SK-N-SH treated with all-trans-retinoic acid at 6 μM for 48 hours (cell line): Measurements from ENCODE around the gene CLSTN2.

Source experiments
- ATAC-seq: fragments of 200-7000 bp; cut with Tn5 transposase; 3 replicates; pipeline ENCODE4 v1.9.1; 2020; ENCODE audit warnings: mild to moderate bottlenecking, moderate library complexity
- ARNTL ChIP-seq: fragments of 450-650 bp; formaldehyde crosslinking; IDR thresholded peaks from 2 replicates; pipeline ENCODE4 v1.5.0; 2020; ENCODE audit warnings: low read depth, mild to moderate bottlenecking, moderate library complexity, borderline replicate concordance
- BACH2 ChIP-seq: fragments of 250-450 bp; sonication (Bioruptor Pico); IDR thresholded peaks from 2 replicates; pipeline ENCODE4 v1.9.0; 2021; ENCODE audit warnings: mild to moderate bottlenecking, borderline replicate concordance
- CREB5 ChIP-seq: fragments of 250-450 bp; sonication (Bioruptor Pico); IDR thresholded peaks from 2 replicates; pipeline ENCODE4 v1.5.1; 2020; ENCODE audit warnings: low read depth, mild to moderate bottlenecking, moderate library complexity
- CSDC2 ChIP-seq: fragments of 250-450 bp; sonication (Bioruptor Pico); IDR thresholded peaks from 2 replicates; pipeline ENCODE4 v1.5.0; 2020; ENCODE audit warnings: mild to moderate bottlenecking, moderate library complexity
- ESRRG ChIP-seq: fragments of 250-450 bp; sonication (Bioruptor Pico); IDR thresholded peaks from 2 replicates; pipeline ENCODE4 v1.6.1; 2021; ENCODE audit warnings: mild to moderate bottlenecking
- GLIS3 ChIP-seq: fragments of 250-450 bp; sonication (Bioruptor Pico); IDR thresholded peaks from 2 replicates; pipeline ENCODE4 v1.5.0; 2020; ENCODE audit warnings: mild to moderate bottlenecking, moderate library complexity
- ISL1 ChIP-seq: fragments of 250-450 bp; sonication (Bioruptor Pico); IDR thresholded peaks from 2 replicates; pipeline ENCODE4 v2.1.2; 2022; ENCODE audit warnings: mild to moderate bottlenecking, moderate library complexity
- OSR1 ChIP-seq: fragments of 250-450 bp; sonication (Bioruptor Pico); IDR thresholded peaks from 2 replicates; pipeline ENCODE4 v1.8.0; 2022; ENCODE audit warnings: moderate library complexity, mild to moderate bottlenecking, inconsistent platforms
- PPARA ChIP-seq: fragments of 250-450 bp; sonication (Bioruptor Pico); IDR thresholded peaks from 2 replicates; pipeline ENCODE4 v1.5.0; 2020; ENCODE audit warnings: mild to moderate bottlenecking, borderline replicate concordance
- RARB ChIP-seq: fragments of 250-450 bp; sonication (Bioruptor Pico); IDR thresholded peaks from 2 replicates; pipeline ENCODE4 v1.8.0; 2021; ENCODE audit warnings: mild to moderate bottlenecking, moderate library complexity
- SNAI2 ChIP-seq: fragments of 250-450 bp; sonication (Bioruptor Pico); IDR thresholded peaks from 2 replicates; pipeline ENCODE4 v1.5.0; 2020; ENCODE audit warnings: mild to moderate bottlenecking, moderate library complexity
- TCF4 ChIP-seq: fragments of 250-450 bp; sonication (Bioruptor Pico); IDR thresholded peaks from 2 replicates; pipeline ENCODE4 v1.8.0; 2021; ENCODE audit warnings: mild to moderate bottlenecking, moderate library complexity, borderline replicate concordance
- TOX ChIP-seq: fragments of 250-450 bp; sonication (Bioruptor Pico); IDR thresholded peaks from 2 replicates; pipeline ENCODE4 v1.8.0; 2021; ENCODE audit warnings: mild to moderate bottlenecking, moderate library complexity, borderline replicate concordance
- TSHZ2 ChIP-seq: fragments of 250-450 bp; sonication (Bioruptor Pico); IDR thresholded peaks from 2 replicates; pipeline ENCODE4 v1.5.0; 2020; ENCODE audit warnings: mild to moderate bottlenecking, moderate library complexity
- ZFP3 ChIP-seq: fragments of 250-450 bp; sonication (Bioruptor Pico); IDR thresholded peaks from 2 replicates; pipeline ENCODE4 v1.5.0; 2020; ENCODE audit warnings: mild to moderate bottlenecking, moderate library complexity
- ZFP30 ChIP-seq: fragments of 450-650 bp; formaldehyde crosslinking; IDR thresholded peaks from 2 replicates; pipeline ENCODE4 v1.5.0; 2022; ENCODE audit warnings: mild to moderate bottlenecking, moderate library complexity
- ZNF565 ChIP-seq: fragments of 450-650 bp; formaldehyde crosslinking; conservative IDR thresholded peaks from 2 replicates; pipeline ENCODE4 v1.5.0; 2020; ENCODE audit warnings: low read depth, mild to moderate bottlenecking, moderate library complexity
- ZNF70 ChIP-seq: fragments of 450-650 bp; formaldehyde crosslinking; IDR thresholded peaks from 2 replicates; pipeline ENCODE4 v1.5.0; 2020; ENCODE audit warnings: mild to moderate bottlenecking, moderate library complexity
- ZNF8 ChIP-seq: fragments of 450-650 bp; formaldehyde crosslinking; IDR thresholded peaks from 2 replicates; pipeline ENCODE4 v1.5.0; 2020; ENCODE audit warnings: mild to moderate bottlenecking, moderate library complexity
- TF ChIP-seq, protein P1 (sequence below): fragments of 250-450 bp; sonication (Bioruptor Pico); IDR thresholded peaks from 2 replicates; pipeline ENCODE4 v1.8.0; 2021; ENCODE audit warnings: low read depth, mild to moderate bottlenecking, moderate library complexity, borderline replicate concordance
- TF ChIP-seq, protein P2 (sequence below): fragments of 250-450 bp; sonication (Bioruptor Pico); IDR thresholded peaks from 2 replicates; pipeline ENCODE4 v1.8.0; 2020; ENCODE audit warnings: mild to moderate bottlenecking, moderate library complexity, borderline replicate concordance
- TF ChIP-seq, protein P3 (sequence below): fragments of 250-450 bp; sonication (Bioruptor Pico); IDR thresholded peaks from 2 replicates; pipeline ENCODE4 v1.5.1; 2021; ENCODE audit warnings: mild to moderate bottlenecking, moderate library complexity

Gene CLSTN2

GRCh38 chr3:140078940-140079339 is 144.0 kb downstream of the CLSTN2 start:
- TF ChIP-seq TCF4, result no peak
- TF ChIP-seq, protein P1, sequence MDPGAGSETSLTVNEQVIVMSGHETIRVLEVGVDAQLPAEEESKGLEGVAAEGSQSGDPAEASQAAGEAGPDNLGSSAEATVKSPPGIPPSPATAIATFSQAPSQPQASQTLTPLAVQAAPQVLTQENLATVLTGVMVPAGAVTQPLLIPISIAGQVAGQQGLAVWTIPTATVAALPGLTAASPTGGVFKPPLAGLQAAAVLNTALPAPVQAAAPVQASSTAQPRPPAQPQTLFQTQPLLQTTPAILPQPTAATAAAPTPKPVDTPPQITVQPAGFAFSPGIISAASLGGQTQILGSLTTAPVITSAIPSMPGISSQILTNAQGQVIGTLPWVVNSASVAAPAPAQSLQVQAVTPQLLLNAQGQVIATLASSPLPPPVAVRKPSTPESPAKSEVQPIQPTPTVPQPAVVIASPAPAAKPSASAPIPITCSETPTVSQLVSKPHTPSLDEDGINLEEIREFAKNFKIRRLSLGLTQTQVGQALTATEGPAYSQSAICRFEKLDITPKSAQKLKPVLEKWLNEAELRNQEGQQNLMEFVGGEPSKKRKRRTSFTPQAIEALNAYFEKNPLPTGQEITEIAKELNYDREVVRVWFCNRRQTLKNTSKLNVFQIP, result no peak
- TF ChIP-seq, protein P2, sequence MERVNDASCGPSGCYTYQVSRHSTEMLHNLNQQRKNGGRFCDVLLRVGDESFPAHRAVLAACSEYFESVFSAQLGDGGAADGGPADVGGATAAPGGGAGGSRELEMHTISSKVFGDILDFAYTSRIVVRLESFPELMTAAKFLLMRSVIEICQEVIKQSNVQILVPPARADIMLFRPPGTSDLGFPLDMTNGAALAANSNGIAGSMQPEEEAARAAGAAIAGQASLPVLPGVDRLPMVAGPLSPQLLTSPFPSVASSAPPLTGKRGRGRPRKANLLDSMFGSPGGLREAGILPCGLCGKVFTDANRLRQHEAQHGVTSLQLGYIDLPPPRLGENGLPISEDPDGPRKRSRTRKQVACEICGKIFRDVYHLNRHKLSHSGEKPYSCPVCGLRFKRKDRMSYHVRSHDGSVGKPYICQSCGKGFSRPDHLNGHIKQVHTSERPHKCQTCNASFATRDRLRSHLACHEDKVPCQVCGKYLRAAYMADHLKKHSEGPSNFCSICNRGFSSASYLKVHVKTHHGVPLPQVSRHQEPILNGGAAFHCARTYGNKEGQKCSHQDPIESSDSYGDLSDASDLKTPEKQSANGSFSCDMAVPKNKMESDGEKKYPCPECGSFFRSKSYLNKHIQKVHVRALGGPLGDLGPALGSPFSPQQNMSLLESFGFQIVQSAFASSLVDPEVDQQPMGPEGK (CRISPR knock-in tag), result no peak
- TF ChIP-seq ZFP30 (CRISPR knock-in tag), result no peak
- no peak for TF ChIP-seq ZNF8 (CRISPR knock-in tag)
- no peak for TF ChIP-seq PPARA (CRISPR knock-in tag)
- TF ChIP-seq CREB5 (CRISPR knock-in tag), result no peak
- no peak for TF ChIP-seq CSDC2 (CRISPR knock-in tag)
- TF ChIP-seq ARNTL, result no peak
- no peak for TF ChIP-seq RARB (CRISPR knock-in tag)
- TF ChIP-seq ZFP3 (CRISPR knock-in tag), result no peak
- no peak for TF ChIP-seq GLIS3 (CRISPR knock-in tag)
- TF ChIP-seq TOX (CRISPR knock-in tag), result no peak
- no peak for TF ChIP-seq BACH2
- no peak for TF ChIP-seq ESRRG (CRISPR knock-in tag)
- TF ChIP-seq OSR1 (CRISPR knock-in tag), result no peak
- no peak for TF ChIP-seq ISL1
- no peak for TF ChIP-seq ZNF565 (CRISPR knock-in tag)
- no peak for ATAC-seq

DNA sequence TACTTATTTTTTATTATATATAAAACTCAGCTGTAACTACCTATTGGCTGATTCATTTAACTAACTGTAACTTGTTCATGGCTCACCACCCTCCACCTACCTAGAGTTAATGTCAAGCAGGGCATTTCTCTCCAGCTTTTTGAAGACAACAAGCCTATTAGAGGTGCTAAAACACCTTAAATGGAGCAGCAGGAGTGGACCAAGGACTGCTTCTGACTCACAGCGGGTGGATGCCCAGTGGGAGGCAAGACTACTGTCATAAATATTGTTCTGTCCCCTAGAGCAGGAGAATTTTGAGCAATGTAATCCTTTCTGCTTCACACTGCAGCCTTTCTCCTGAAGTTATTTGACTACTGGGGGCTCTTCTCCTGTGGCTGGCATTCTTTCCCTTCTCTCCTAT is 146.9 kb downstream of the CLSTN2 start:
- TF ChIP-seq RARB (CRISPR knock-in tag) (no peak), SNAI2 (CRISPR knock-in tag) (no peak), ZFP3 (CRISPR knock-in tag) (no peak)
- TF ChIP-seq, protein P3, sequence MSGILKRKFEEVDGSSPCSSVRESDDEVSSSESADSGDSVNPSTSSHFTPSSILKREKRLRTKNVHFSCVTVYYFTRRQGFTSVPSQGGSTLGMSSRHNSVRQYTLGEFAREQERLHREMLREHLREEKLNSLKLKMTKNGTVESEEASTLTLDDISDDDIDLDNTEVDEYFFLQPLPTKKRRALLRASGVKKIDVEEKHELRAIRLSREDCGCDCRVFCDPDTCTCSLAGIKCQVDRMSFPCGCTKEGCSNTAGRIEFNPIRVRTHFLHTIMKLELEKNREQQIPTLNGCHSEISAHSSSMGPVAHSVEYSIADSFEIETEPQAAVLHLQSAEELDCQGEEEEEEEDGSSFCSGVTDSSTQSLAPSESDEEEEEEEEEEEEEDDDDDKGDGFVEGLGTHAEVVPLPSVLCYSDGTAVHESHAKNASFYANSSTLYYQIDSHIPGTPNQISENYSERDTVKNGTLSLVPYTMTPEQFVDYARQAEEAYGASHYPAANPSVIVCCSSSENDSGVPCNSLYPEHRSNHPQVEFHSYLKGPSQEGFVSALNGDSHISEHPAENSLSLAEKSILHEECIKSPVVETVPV, result no peak
- ATAC-seq, result no peak

DNA sequence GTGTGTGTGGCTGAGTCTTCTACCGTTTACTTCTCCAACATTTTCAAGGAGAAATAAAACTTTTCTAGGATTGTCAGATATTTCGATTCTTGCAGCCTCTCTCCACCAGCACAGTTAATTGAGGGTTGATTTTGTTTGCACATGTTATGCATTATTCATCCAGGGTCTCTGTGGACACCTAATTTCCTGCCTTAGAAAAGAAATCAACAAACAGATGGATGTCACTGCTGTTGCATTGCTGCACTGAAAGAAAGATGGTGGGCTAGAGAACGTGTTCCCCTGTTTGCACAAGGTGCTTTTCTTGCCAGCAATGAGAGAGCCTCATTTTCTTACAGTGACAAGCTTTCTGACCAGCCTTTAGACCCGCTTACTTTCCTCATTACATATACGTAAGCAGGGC is 150.0 kb downstream of the CLSTN2 start:
- TF ChIP-seq TCF4, result no peak
- TF ChIP-seq TOX (CRISPR knock-in tag), result no peak
- TF ChIP-seq RARB (CRISPR knock-in tag), result no peak
- no peak for TF ChIP-seq ISL1
- TF ChIP-seq ZNF70 (CRISPR knock-in tag), result no peak
- no peak for TF ChIP-seq ZFP30 (CRISPR knock-in tag)
- no peak for TF ChIP-seq GLIS3 (CRISPR knock-in tag)
- TF ChIP-seq ESRRG (CRISPR knock-in tag), result no peak
- TF ChIP-seq, protein P2 (CRISPR knock-in tag), result no peak
- no peak for TF ChIP-seq ZNF565 (CRISPR knock-in tag)
- no peak for TF ChIP-seq SNAI2 (CRISPR knock-in tag)
- no peak for TF ChIP-seq ZFP3 (CRISPR knock-in tag)
- TF ChIP-seq ZNF8 (CRISPR knock-in tag), result no peak
- no peak for TF ChIP-seq CSDC2 (CRISPR knock-in tag)
- no peak for TF ChIP-seq TSHZ2 (CRISPR knock-in tag)
- TF ChIP-seq ARNTL, result no peak
- no peak for TF ChIP-seq CREB5 (CRISPR knock-in tag)
- no peak for ATAC-seq
